ENCODE measurements around the gene EEF1A2. TPM values are rescaled to one million over a fixed set of nuclear protein-coding genes. Genes with fewer than 3 reads are reported as not detected.

Gene EEF1A2
- total RNA-seq, 1 experiment from 2014 or later, result 26.0 TPM

DNA sequence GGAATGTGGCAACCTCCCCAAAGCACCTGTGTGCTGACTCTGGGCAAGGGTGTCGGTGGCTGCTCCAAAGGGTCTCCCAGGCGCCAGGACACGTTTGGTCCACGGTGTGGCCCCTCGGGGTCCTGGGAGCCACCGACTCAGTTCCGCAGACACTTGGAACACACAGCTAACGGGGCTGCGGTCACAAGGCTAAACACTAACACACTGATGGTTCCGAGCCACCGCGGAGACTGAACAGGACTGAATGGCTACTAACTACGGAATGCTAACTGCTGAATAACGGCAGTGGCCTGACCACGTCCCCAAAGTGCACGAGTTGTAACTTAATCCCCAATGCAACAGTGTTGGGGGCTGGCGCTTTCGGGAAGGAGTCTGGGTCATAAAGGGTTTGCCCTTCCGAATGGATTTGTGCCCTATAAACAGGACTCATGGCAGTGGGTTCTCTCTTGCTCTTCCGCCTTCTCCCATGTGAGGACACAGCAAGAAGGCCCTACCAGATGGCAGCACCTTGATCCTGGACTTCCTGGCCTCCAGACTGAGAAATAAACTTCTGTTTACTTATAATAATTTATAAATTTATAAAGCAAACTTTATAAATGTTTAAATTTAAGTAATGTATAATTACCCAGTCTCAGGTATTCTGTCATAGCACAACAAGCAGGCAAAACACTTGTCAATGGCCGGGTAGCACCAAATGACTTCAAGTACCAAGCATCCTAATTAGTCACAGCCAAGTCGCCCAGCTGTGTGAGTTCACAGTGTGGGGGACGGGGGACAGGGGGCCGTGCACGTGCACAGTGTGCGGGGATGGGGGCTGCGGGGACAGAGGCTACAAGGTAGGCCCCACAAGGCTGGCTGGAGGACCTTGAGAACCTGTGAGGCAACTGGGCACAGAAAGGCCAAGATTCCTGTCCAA lies 2.3 kb upstream of the EEF1A2 start (continued):
- TF ChIP-seq, protein P1, sequence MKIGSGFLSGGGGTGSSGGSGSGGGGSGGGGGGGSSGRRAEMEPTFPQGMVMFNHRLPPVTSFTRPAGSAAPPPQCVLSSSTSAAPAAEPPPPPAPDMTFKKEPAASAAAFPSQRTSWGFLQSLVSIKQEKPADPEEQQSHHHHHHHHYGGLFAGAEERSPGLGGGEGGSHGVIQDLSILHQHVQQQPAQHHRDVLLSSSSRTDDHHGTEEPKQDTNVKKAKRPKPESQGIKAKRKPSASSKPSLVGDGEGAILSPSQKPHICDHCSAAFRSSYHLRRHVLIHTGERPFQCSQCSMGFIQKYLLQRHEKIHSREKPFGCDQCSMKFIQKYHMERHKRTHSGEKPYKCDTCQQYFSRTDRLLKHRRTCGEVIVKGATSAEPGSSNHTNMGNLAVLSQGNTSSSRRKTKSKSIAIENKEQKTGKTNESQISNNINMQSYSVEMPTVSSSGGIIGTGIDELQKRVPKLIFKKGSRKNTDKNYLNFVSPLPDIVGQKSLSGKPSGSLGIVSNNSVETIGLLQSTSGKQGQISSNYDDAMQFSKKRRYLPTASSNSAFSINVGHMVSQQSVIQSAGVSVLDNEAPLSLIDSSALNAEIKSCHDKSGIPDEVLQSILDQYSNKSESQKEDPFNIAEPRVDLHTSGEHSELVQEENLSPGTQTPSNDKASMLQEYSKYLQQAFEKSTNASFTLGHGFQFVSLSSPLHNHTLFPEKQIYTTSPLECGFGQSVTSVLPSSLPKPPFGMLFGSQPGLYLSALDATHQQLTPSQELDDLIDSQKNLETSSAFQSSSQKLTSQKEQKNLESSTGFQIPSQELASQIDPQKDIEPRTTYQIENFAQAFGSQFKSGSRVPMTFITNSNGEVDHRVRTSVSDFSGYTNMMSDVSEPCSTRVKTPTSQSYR (CRISPR knock-in tag; IDR thresholded peaks at IDR 0.05), result no peak
- TF ChIP-seq, protein P2, sequence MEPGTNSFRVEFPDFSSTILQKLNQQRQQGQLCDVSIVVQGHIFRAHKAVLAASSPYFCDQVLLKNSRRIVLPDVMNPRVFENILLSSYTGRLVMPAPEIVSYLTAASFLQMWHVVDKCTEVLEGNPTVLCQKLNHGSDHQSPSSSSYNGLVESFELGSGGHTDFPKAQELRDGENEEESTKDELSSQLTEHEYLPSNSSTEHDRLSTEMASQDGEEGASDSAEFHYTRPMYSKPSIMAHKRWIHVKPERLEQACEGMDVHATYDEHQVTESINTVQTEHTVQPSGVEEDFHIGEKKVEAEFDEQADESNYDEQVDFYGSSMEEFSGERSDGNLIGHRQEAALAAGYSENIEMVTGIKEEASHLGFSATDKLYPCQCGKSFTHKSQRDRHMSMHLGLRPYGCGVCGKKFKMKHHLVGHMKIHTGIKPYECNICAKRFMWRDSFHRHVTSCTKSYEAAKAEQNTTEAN (CRISPR knock-in tag; IDR thresholded peaks at IDR 0.05), result no peak

DNA sequence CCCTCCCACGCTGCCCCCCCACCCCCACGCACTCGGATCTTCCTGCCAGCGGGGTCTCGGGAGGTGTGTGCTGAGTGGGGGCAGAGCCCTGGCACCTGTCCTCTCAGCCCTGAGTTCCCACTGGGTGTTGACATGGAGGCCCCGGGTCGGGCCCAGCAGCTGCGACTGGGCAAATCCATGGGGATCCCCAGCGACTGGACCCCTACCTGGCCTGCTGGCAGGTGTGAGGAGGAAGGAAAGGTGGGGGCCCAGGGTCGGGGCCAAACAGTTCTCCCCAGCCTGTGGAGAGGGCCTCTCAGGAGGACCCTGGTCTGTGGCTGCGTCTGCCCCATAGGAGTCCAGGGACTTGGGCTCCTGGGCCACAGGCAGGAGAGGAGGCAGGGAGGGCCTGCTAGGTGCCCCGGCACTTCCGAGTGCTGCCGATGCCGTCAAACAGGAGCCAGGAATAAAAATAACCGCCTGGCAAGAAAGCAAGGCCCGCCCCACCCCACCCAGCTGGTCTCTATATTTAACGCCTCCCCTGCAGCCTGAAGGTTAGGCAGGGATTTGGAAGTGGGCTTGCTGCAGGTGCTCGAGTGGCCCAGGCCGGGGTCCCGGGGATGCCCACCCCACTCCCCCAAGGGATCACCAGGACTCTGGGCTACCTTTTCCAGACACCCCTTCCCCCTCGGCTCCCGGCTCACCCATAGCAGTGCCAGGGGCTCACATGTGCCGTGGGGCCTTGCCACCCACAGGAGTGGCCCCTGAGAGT lies 1.4 kb upstream of the EEF1A2 start:
- Mint-ChIP-seq H3K36me3 (0 out of 2 replicates have a peak, but pooled peaks cover 2% of the 10 kb centered on the region), H3K4me1 (peaks cover 7% of the 10 kb centered on the region), H3K27ac (no peak overlapping the region), H3K27me3 (ENCODE audit: low read depth) (peaks cover 53% of the 10 kb centered on the region), H3K9me3 (peaks cover 10% of the 10 kb centered on the region), H3K4me3 (0 out of 2 replicates have a peak overlapping the region, but pooled peaks have one; percentile 14)
- ChIA-PET CTCF (interaction anchor here (0.8 kb wide), 1 partner anchor 13 kb away, joined by 5 read pairs; no protein-coding TSS in a partner anchor), POLR2A (no interaction called here)
- ATAC-seq (no peak), DNase-seq (ENCODE audit: low spot score) (no peak)
- no peak for TF ChIP-seq ZNF317 (CRISPR knock-in tag; IDR thresholded peaks at IDR 0.05; ENCODE audit: borderline replicate concordance, low read depth)
- TF ChIP-seq, protein P3, sequence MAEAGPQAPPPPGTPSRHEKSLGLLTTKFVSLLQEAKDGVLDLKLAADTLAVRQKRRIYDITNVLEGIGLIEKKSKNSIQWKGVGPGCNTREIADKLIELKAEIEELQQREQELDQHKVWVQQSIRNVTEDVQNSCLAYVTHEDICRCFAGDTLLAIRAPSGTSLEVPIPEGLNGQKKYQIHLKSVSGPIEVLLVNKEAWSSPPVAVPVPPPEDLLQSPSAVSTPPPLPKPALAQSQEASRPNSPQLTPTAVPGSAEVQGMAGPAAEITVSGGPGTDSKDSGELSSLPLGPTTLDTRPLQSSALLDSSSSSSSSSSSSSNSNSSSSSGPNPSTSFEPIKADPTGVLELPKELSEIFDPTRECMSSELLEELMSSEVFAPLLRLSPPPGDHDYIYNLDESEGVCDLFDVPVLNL (CRISPR knock-in tag; IDR thresholded peaks at IDR 0.05; ENCODE audit: borderline replicate concordance, low read depth), result no peak
- no peak for TF ChIP-seq FOXJ3 (CRISPR knock-in tag; IDR thresholded peaks at IDR 0.05; ENCODE audit: borderline replicate concordance)
- no peak for TF ChIP-seq ETV6 (CRISPR knock-in tag; IDR thresholded peaks at IDR 0.05)
- no peak for TF ChIP-seq ZNF232 (CRISPR knock-in tag; IDR thresholded peaks at IDR 0.05)
- TF ChIP-seq, protein P4, sequence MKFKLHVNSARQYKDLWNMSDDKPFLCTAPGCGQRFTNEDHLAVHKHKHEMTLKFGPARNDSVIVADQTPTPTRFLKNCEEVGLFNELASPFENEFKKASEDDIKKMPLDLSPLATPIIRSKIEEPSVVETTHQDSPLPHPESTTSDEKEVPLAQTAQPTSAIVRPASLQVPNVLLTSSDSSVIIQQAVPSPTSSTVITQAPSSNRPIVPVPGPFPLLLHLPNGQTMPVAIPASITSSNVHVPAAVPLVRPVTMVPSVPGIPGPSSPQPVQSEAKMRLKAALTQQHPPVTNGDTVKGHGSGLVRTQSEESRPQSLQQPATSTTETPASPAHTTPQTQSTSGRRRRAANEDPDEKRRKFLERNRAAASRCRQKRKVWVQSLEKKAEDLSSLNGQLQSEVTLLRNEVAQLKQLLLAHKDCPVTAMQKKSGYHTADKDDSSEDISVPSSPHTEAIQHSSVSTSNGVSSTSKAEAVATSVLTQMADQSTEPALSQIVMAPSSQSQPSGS (CRISPR knock-in tag; IDR thresholded peaks at IDR 0.05; ENCODE audit: borderline replicate concordance, low read depth), result no peak
- TF ChIP-seq MYBL2 (CRISPR knock-in tag; IDR thresholded peaks at IDR 0.05), result no peak
- TF ChIP-seq ESRRA (CRISPR knock-in tag; IDR thresholded peaks at IDR 0.05; ENCODE audit: borderline replicate concordance), result no peak
- TF ChIP-seq, protein P5, sequence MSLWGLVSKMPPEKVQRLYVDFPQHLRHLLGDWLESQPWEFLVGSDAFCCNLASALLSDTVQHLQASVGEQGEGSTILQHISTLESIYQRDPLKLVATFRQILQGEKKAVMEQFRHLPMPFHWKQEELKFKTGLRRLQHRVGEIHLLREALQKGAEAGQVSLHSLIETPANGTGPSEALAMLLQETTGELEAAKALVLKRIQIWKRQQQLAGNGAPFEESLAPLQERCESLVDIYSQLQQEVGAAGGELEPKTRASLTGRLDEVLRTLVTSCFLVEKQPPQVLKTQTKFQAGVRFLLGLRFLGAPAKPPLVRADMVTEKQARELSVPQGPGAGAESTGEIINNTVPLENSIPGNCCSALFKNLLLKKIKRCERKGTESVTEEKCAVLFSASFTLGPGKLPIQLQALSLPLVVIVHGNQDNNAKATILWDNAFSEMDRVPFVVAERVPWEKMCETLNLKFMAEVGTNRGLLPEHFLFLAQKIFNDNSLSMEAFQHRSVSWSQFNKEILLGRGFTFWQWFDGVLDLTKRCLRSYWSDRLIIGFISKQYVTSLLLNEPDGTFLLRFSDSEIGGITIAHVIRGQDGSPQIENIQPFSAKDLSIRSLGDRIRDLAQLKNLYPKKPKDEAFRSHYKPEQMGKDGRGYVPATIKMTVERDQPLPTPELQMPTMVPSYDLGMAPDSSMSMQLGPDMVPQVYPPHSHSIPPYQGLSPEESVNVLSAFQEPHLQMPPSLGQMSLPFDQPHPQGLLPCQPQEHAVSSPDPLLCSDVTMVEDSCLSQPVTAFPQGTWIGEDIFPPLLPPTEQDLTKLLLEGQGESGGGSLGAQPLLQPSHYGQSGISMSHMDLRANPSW (CRISPR knock-in tag; conservative IDR thresholded peaks at IDR 0.05; ENCODE audit: low read depth), result no peak
- TF ChIP-seq ZNF138 (CRISPR knock-in tag; conservative IDR thresholded peaks at IDR 0.05), result no peak
- TF ChIP-seq GTF2I (CRISPR knock-in tag; conservative IDR thresholded peaks at IDR 0.05), result no peak
- TF ChIP-seq, protein P6, sequence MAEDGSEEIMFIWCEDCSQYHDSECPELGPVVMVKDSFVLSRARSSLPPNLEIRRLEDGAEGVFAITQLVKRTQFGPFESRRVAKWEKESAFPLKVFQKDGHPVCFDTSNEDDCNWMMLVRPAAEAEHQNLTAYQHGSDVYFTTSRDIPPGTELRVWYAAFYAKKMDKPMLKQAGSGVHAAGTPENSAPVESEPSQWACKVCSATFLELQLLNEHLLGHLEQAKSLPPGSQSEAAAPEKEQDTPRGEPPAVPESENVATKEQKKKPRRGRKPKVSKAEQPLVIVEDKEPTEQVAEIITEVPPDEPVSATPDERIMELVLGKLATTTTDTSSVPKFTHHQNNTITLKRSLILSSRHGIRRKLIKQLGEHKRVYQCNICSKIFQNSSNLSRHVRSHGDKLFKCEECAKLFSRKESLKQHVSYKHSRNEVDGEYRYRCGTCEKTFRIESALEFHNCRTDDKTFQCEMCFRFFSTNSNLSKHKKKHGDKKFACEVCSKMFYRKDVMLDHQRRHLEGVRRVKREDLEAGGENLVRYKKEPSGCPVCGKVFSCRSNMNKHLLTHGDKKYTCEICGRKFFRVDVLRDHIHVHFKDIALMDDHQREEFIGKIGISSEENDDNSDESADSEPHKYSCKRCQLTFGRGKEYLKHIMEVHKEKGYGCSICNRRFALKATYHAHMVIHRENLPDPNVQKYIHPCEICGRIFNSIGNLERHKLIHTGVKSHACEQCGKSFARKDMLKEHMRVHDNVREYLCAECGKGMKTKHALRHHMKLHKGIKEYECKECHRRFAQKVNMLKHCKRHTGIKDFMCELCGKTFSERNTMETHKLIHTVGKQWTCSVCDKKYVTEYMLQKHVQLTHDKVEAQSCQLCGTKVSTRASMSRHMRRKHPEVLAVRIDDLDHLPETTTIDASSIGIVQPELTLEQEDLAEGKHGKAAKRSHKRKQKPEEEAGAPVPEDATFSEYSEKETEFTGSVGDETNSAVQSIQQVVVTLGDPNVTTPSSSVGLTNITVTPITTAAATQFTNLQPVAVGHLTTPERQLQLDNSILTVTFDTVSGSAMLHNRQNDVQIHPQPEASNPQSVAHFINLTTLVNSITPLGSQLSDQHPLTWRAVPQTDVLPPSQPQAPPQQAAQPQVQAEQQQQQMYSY (CRISPR knock-in tag; IDR thresholded peaks at IDR 0.05), result no peak
- no peak for TF ChIP-seq CBFB (CRISPR knock-in tag; IDR thresholded peaks at IDR 0.05; ENCODE audit: low read depth)

Measured in WTC11 (cell line).